Measurements from ENCODE around the gene SDHA.
"Not testable (repeated sequence)": the region's sequence is repeated elsewhere in the genome, so short reads cannot be mapped to it uniquely, and the experiment has no call there.

The SDHA gene

DNA sequence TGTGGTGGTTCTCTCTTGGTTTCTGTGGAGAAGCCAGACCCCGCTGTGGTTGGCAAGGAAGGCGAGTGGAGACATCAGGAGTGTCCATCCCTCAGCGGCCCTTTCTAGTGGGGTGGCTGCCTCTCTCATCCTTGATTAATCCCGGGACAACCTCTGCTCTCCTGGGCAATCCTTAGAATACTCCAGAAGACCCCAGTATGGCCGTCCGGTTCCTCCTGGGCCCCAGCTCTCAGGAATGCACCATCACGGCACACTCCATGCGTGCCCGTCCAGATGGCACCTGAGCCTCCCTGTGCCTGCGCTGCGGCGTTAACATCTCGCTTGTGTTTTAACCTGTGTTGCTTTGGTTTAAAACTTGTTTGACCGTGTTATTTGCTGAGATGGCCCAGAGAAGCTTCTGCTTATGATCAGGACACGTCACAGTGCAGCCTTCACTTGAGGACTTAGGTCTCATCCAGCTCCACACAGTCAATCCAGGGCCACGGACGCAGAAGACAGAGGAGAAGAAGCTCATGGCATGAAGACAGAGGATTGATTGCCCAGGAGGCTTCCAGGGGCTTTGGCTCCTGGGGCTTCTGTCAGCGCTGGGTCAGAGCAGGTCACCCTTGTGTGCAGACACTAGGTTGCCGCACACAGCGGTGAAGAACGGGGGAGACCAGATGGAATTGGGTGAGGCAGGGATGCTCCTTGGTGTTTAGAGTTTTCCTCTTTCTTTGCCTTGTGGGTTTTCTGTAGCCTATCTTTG is 82.7 kb downstream of the SDHA start:
- not testable (repeated sequence) for DNase-seq (ENCODE audit: low read depth)

- not testable (repeated sequence) for DNase-seq (ENCODE audit: low read depth)
Observed at GRCh38 chr5:302416-302815, 84.3 kb downstream of the SDHA start.

DNA sequence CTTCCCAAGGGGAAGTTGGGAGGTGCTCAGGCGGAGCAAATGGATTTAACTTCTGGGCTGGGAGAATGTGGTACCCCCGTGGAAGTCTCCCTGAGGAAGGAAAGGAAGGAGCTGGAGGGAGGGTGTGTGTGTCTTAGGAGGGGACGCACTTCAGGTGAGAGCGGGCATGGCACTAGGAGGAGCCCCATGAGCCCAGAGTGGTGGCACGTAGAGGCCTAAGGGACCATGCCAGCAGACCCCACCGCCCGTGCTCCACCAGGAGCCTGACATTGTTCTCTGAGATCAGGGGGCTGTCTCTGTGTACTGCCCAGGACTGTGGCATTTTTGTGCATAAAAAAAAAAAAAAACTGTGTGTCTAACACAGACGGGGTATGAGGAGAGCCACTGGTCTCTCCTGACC is 84.8 kb downstream of the SDHA start:
- no peak for DNase-seq (ENCODE audit: low read depth)

- DNase-seq (ENCODE audit: low read depth): not testable (repeated sequence)
Observed at GRCh38 chr5:303741-304140, 85.6 kb downstream of the SDHA start.

DNA sequence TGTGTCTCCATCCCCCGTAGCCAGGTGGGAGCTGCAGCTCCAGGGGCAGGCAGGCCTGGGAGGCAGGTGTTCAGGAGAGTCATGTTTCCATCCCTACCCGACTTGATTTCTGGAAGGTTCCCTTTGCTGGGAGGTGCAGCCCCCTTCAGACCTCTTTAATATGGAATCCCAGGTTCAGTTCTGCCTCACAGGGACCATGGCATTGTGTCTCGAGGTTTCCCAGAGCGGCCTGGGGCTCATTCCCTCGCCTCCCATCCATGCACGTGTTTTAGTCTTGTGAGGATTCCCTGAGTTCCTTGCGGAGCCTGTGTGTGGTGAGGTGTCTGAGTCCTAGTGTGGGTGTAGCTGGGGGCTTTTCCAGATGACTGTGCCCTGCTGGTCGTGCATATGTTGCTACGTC is 86.9 kb downstream of the SDHA start:
- no peak for DNase-seq (ENCODE audit: low read depth)

DNA sequence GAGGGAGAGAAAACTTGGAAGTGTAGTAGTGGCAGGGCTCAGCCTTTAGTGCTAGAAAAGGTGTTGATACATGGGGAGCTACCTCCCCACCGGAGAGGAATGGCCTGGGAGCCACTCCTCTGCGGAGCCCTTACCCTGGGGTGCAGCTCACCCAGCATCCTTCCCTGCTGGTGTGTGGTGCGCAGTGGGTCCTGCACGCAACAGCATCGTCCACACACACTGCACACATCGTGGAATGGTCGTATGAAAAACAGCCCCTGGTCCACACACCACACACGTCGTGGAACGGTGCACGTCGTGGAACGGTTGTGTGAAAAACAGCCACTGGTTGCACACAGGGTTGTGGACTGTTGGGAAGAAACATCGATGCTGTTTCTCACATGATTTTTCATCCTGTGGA is 87.3 kb downstream of the SDHA start:
- DNase-seq (ENCODE audit: low read depth): no peak

DNA sequence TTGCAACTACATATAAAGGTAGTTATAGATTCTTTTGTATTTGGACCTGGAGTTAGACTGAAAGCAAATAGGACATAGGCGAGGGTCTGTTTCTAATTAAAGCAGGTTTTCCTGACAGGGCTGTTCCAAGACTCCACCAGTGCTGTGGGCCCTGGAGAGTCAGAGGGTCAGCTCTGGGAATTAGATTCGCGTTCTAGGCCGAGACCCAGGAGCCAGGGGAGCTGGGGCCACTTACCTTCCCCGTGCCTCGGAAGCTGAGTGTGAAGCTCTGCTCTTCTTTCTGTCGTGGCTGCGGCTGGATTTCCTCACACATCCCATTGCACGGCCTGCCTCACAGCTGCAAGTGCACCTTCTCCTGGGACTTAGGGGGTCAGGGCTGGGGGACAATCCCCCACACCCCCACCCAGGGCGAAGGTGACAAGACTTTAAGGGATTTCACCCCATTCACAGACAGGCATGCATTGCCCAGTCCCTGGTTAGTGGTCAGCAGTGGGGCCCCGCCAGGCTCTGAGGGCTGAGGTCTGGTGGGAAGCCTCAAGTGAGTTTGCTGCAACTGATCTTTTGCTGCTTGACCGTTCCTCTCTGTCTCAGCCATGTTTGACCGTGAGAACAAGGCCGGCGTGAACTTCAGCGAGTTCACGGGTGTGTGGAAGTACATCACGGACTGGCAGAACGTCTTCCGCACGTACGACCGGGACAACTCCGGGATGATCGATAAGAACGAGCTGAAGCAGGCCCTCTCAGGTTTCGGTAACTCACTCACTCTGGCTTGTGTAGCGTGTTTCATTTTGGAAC is 88.1 kb downstream of the SDHA start:
- DNase-seq (ENCODE audit: low read depth): no peak

Data from stimulated activated CD8-positive, alpha-beta memory T cell treated with anti-CD3 and anti-CD28 coated beads, Interleukin-7, amount 100 ng/mL, for 24 hours (primary cell).